Measurements from ENCODE around the gene ARRDC2.
A peak's percentile ranks its signal among the peaks of the same experiment; 100 is the strongest.

ARRDC2 gene

DNA sequence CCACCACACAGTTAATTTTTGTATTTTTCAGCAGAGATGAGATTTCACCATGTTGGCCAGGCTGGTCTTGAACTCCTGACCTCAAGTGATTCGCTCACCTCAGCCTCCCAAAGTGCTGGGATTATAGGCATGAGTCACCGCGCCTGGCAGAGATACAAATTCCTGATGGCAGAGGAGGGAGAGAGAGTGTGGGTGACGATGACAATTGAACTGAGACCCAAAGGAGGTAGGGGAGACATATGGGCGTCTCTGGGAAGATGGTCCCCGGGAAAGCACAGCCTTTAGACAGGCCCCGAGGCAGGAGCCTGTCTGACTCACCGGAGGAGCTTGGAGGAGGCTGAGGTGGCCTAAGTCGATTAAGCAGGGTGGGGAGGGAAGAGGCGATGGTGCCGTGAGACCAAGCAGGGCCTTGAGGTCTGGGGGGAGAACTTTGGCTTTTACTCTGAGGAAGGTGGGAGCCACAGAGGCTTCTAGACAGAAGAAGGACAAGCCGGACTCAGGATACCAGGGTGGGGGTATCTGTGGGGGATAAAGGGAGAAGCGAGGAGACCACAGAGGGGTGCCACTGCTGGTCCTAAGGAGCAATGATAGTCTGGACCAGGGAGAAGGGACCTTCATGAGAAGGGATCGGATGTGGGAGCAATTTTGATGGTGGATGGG lies 38.2 kb downstream of the ARRDC2 start:
- TF ChIP-seq, protein P1, sequence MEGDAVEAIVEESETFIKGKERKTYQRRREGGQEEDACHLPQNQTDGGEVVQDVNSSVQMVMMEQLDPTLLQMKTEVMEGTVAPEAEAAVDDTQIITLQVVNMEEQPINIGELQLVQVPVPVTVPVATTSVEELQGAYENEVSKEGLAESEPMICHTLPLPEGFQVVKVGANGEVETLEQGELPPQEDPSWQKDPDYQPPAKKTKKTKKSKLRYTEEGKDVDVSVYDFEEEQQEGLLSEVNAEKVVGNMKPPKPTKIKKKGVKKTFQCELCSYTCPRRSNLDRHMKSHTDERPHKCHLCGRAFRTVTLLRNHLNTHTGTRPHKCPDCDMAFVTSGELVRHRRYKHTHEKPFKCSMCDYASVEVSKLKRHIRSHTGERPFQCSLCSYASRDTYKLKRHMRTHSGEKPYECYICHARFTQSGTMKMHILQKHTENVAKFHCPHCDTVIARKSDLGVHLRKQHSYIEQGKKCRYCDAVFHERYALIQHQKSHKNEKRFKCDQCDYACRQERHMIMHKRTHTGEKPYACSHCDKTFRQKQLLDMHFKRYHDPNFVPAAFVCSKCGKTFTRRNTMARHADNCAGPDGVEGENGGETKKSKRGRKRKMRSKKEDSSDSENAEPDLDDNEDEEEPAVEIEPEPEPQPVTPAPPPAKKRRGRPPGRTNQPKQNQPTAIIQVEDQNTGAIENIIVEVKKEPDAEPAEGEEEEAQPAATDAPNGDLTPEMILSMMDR (conservative IDR thresholded peaks at IDR 0.05; ENCODE audit: control insufficient read depth, insufficient read depth, low read depth, low read length): no peak
- DNase-seq (ENCODE audit: low read depth): peak; percentile 75
- no peak overlapping the region for H3K4me3 ChIP-seq (ENCODE audit: control insufficient read depth, low read depth, low read length)

DNA sequence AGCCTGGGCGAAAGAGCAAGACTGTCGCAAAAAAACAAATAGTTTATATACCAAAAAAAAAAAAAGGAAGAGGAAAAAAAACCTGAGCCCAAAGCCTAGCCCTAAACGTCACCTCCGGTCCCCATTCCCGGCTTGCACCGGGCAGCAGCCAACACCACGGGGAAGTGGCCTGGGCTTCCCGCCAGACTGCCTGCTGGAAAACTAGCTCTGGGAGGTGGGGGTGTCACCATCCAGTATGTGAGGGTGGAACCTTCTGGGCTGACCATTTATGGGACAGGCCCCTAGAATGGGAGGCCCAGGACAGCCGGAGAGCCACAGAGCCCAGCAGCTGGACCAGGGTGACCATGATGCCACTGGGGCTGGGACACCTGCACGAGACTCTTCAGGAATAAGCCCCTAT lies 41.4 kb downstream of the ARRDC2 start:
- no peak overlapping the region for H3K4me3 ChIP-seq (ENCODE audit: control insufficient read depth, low read depth, low read length)
- peak; percentile 31 for DNase-seq (ENCODE audit: low read depth)
- TF ChIP-seq, protein P1 (conservative IDR thresholded peaks at IDR 0.05; ENCODE audit: control insufficient read depth, insufficient read depth, low read depth, low read length): no peak

DNA sequence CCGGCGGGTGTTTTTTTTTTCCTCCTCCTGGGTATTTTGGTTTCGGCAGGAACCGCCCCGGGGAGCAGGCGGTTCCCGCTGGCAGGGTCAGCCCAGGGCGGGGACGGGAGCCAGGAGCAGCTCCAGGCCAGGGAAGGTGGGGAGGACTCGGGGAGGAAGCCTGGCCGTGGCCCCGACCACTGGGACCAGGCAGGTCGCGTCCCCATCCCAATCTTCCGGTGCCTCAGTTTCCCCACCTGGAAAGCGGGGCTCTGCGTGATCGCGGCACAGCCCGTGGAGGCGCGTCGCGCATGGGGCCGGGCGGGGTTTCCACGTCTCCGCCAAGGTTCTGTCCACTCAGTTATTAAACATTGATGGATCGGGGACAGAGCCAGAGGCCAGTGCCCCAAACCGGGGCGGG lies 43.9 kb downstream of the ARRDC2 start:
- no peak for DNase-seq (ENCODE audit: low read depth)
- no peak overlapping the region for H3K4me3 ChIP-seq (ENCODE audit: control insufficient read depth, low read depth, low read length)
- TF ChIP-seq, protein P1 (conservative IDR thresholded peaks at IDR 0.05; ENCODE audit: control insufficient read depth, insufficient read depth, low read depth, low read length): no peak

DNA sequence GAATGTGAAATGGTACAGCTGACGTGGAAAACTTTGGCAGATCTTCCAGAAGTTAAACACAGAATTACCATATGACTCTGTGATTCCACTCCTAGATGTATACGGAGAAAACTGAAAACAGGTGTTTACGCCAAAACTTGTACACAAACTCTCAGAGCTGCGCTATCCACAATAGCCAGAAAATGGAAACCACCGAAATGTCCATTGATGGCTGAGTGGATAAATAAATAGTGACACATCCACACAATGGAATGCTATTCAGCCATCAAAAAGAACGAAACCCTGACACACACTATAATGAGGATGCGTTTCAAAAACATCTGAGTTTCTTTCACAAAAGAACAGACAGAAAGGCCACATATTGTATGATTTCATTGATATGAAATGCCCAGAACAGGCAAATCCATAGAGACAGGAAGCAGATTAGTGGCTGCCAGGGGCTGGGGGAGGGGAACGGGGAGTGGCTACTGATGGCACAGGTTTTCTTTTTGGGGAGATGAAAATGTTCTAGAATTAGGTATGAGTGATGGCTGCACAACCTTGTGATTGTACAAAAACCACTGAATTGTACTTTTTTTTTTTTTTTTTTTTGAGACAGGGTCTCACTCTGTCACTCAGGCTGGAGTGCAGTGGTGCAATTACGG lies 45.7 kb downstream of the ARRDC2 start:
- TF ChIP-seq, protein P1 (conservative IDR thresholded peaks at IDR 0.05; ENCODE audit: control insufficient read depth, insufficient read depth, low read depth, low read length): no peak
- no peak overlapping the region for H3K4me3 ChIP-seq (ENCODE audit: control insufficient read depth, low read depth, low read length)
- DNase-seq (ENCODE audit: low read depth): peak; percentile 50

DNA sequence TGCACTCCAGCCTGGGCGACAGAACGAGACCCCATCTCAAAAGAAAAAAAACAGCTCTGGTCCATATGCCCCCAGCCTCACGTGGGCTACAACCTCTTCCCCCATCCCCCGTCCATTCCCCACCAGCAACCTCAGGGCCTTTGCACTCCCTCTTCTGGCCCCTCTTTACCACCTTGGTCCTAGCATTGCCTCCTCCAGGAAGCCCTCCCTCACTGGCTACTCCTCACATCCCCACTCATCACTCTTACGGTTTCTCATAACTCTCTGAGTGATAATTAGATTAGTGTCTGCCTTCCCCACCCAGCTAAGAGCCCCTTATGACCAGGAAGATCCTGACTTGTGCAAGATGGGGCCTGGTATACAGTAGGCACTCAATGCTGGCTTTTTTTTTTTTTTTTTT lies 48.0 kb downstream of the ARRDC2 start:
- TF ChIP-seq, protein P1 (conservative IDR thresholded peaks at IDR 0.05; ENCODE audit: control insufficient read depth, insufficient read depth, low read depth, low read length): no peak
- H3K4me3 ChIP-seq (ENCODE audit: control insufficient read depth, low read depth, low read length): no peak overlapping the region
- DNase-seq (ENCODE audit: low read depth): no peak

DNA sequence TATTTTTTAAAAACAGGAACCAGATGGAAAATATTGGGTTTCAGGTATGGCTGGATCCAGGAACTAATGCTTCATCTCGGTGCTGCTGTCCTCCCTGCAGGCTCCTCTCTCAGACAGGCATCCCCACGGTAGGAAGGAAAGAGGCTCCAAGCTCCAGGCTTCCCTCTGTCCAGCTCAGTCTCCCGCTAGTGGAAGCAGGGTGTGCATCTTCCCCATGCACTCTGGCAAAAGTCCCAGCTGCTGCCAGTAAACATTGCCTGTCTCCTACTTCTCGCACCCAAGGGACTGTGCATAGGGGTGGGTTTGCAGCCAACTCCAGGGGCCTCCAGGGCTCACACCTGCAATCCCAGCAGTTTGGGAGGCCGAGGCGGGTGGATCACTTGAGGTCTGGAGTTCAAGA lies 49.6 kb downstream of the ARRDC2 start:
- H3K4me3 ChIP-seq (ENCODE audit: control insufficient read depth, low read depth, low read length): no peak overlapping the region
- TF ChIP-seq, protein P1 (conservative IDR thresholded peaks at IDR 0.05; ENCODE audit: control insufficient read depth, insufficient read depth, low read depth, low read length): no peak
- DNase-seq (ENCODE audit: low read depth): peak; percentile 24
